Activated CD4-positive, alpha-beta memory T cell treated with anti-CD3 and anti-CD28 coated beads for 36 hours (primary cell): ENCODE results near the gene GAB1. TPM values are rescaled to one million over a fixed set of nuclear protein-coding genes. Genes with fewer than 3 reads are reported as not detected.

Experiments used
- CTCF ChIA-PET: fragments of 350-600 bp; sonication (Branson Sonifier 250); formaldehyde crosslinking; loops from one replicate; lab custom pipeline; 2021; ENCODE audit warnings: antibody characterized with exemption, inconsistent platforms; lab: Charles Lee
- POLR2A ChIA-PET: fragments of 350-600 bp; sonication (Branson Sonifier 250); formaldehyde crosslinking; loops from one replicate; lab custom pipeline; 2021; ENCODE audit warnings: antibody characterized with exemption; lab: Charles Lee
- DNase-seq: peaks from one replicate; pipeline ENCODE4 v3.0.0-alpha.2; 2020
- H3K27ac Mint-ChIP-seq: one replicate; pipeline ENCODE4 v1.8.0; 2021; ENCODE audit warnings: mixed read lengths
- H3K27me3 Mint-ChIP-seq: one replicate; pipeline ENCODE4 v1.8.0; 2021; ENCODE audit warnings: mixed read lengths
- H3K36me3 Mint-ChIP-seq: one replicate; pipeline ENCODE4 v1.8.0; 2021; ENCODE audit warnings: mixed read lengths
- H3K4me1 Mint-ChIP-seq: one replicate; pipeline ENCODE4 v1.8.0; 2021; ENCODE audit warnings: low read depth, mixed read lengths
- H3K4me3 Mint-ChIP-seq: one replicate; pipeline ENCODE4 v1.8.0; 2021; ENCODE audit warnings: mild to moderate bottlenecking, mixed read lengths
- H3K9me3 Mint-ChIP-seq: one replicate; pipeline ENCODE4 v1.8.0; 2021; ENCODE audit warnings: mixed read lengths
- intact Hi-C: fragments of 100-400 bp; cut with micrococcal nuclease; formaldehyde crosslinking; loops from one replicate; pipeline ENCODE4 v1.15.1; 2023
- total RNA-seq, 2 experiments: library from RNA; stranded (reverse); gene quantifications; one replicate each; pipeline ENCODE4 v1.2.3, GENCODE V29; 2021

Gene GAB1
- total RNA-seq, 2 experiments from 2014 or later: 0.34 to 0.45 TPM

DNA sequence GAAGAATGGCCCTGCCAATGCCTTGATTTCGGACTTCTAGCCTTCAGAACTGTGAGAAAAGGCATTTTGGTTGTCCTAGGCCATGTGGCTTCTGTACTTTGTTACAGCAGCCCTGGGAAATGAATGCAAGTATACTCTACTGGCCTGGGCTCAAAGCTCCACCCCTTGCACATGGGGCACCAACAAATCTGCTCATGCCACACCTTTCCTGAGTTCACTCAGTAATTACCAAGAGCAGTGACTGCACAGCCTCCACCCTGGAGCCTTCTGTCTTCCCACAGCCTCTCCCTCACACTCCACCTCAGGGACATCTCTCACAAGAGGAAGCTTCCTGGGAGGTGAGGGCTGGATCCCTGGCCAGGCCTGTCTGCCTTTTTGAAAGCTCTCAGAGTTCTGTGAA, 29.1 kb upstream of the GAB1 start:
- no peaks in the 10 kb centered on the region for H3K27me3 Mint-ChIP-seq
- H3K4me3 Mint-ChIP-seq: no peak overlapping the region
- intact Hi-C loops: no loop called here
- H3K9me3 Mint-ChIP-seq: no peaks in the 10 kb centered on the region
- ChIA-PET CTCF (no interaction called here), POLR2A (no interaction called here)
- no peak overlapping the region for H3K27ac Mint-ChIP-seq
- H3K36me3 Mint-ChIP-seq: no peaks in the 10 kb centered on the region
- H3K4me1 Mint-ChIP-seq: no peaks in the 10 kb centered on the region
- DNase-seq: no peak

- no peak overlapping the region for H3K4me3 Mint-ChIP-seq
- H3K4me1 Mint-ChIP-seq: no peaks in the 10 kb centered on the region
- DNase-seq: no peak
- intact Hi-C loops: no loop called here
- no peak overlapping the region for H3K27ac Mint-ChIP-seq
- H3K36me3 Mint-ChIP-seq: no peaks in the 10 kb centered on the region
- H3K9me3 Mint-ChIP-seq: no peaks in the 10 kb centered on the region
- H3K27me3 Mint-ChIP-seq: no peaks in the 10 kb centered on the region
- ChIA-PET CTCF (no interaction called here), POLR2A (no interaction called here)
Observed at GRCh38 chr4:143308377-143308776, 28.3 kb upstream of the GAB1 start.

- Mint-ChIP-seq H3K9me3 (no peaks in the 10 kb centered on the region), H3K4me1 (no peaks in the 10 kb centered on the region), H3K4me3 (no peak overlapping the region), H3K27me3 (peaks cover 3% of the 10 kb centered on the region), H3K36me3 (no peaks in the 10 kb centered on the region), H3K27ac (no peak overlapping the region)
- CTCF ChIA-PET: no interaction called here
- no peak for DNase-seq
- intact Hi-C loops: no loop called here
- POLR2A ChIA-PET: no interaction called here
Observed at GRCh38 chr4:143311924-143312323, 24.8 kb upstream of the GAB1 start.

DNA sequence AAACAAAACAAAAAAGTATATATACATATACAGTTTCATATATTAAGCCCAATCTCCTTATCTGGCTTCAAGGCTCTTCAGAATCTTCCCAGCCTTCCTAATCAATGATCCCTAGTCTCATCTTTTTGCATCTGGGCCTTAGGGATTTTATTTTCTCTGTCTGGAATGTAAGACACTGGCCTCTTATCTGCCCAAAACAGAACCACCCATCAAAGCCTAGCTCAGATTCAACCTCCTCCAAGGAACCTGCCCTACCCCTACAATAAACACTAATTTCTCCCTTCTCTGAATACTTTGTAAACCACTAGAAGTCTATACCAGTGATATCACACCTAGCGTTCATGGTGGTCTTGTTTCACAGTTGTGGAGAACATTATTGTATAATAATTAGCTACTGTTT, 23.2 kb upstream of the GAB1 start:
- Mint-ChIP-seq H3K9me3 (no peaks in the 10 kb centered on the region), H3K36me3 (no peaks in the 10 kb centered on the region), H3K27me3 (peaks cover 3% of the 10 kb centered on the region), H3K4me1 (no peaks in the 10 kb centered on the region), H3K27ac (no peak overlapping the region), H3K4me3 (no peak overlapping the region)
- ChIA-PET POLR2A (no interaction called here), CTCF (no interaction called here)
- no peak for DNase-seq
- intact Hi-C loops: no loop called here

- Mint-ChIP-seq H3K27me3 (peaks cover 3% of the 10 kb centered on the region), H3K4me1 (no peaks in the 10 kb centered on the region), H3K9me3 (no peaks in the 10 kb centered on the region), H3K36me3 (no peaks in the 10 kb centered on the region), H3K27ac (no peak overlapping the region), H3K4me3 (no peak overlapping the region)
- intact Hi-C loops: no loop called here
- POLR2A ChIA-PET: no interaction called here
- CTCF ChIA-PET: no interaction called here
- no peak for DNase-seq
Observed at GRCh38 chr4:143313996-143314395, 22.7 kb upstream of the GAB1 start.

- ChIA-PET CTCF (no interaction called here), POLR2A (no interaction called here)
- Mint-ChIP-seq H3K36me3 (no peaks in the 10 kb centered on the region), H3K4me1 (no peaks in the 10 kb centered on the region), H3K9me3 (no peaks in the 10 kb centered on the region), H3K4me3 (no peak overlapping the region), H3K27me3 (peaks cover 3% of the 10 kb centered on the region), H3K27ac (no peak overlapping the region)
- DNase-seq: no peak
- intact Hi-C loops: no loop called here
Observed at GRCh38 chr4:143320113-143320512, 16.6 kb upstream of the GAB1 start.

DNA sequence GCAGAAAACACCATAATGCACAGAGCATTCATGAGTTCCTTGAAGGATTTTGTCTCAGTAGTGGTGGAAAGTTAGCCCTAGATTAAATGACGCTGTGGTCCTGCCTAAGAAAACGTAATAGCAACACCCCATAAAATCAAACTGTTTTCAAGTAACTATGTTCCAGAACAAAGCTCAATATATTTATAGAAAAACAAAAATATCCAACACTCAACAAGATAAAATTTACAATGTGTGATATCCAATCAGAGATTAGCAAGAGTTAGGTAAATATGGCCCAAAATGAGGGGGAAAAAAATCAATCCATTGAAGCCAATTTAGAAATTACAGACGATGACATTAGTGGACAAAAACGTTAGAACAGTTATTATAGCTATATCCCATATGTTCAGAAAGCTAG, 9.9 kb upstream of the GAB1 start:
- no peaks in the 10 kb centered on the region for H3K36me3 Mint-ChIP-seq
- no peak overlapping the region for H3K27ac Mint-ChIP-seq
- no peak overlapping the region for H3K4me3 Mint-ChIP-seq
- DNase-seq: no peak
- H3K27me3 Mint-ChIP-seq: peaks cover 8% of the 10 kb centered on the region
- CTCF ChIA-PET: no interaction called here
- H3K9me3 Mint-ChIP-seq: no peaks in the 10 kb centered on the region
- no peaks in the 10 kb centered on the region for H3K4me1 Mint-ChIP-seq
- POLR2A ChIA-PET: no interaction called here
- intact Hi-C loops: no loop called here

- H3K27me3 Mint-ChIP-seq: peaks cover 16% of the 10 kb centered on the region
- POLR2A ChIA-PET: no interaction called here
- no peaks in the 10 kb centered on the region for H3K4me1 Mint-ChIP-seq
Observed at GRCh38 chr4:143329985-143330384, 6.7 kb upstream of the GAB1 start.

GRCh38 chr4:143335979-143336780, 496 bp upstream of the GAB1 start:
- H3K4me3 Mint-ChIP-seq: peak overlapping the region; percentile 72
- peak; percentile 42 for DNase-seq
- peaks cover 39% of the 10 kb centered on the region for H3K27me3 Mint-ChIP-seq
- H3K36me3 Mint-ChIP-seq: no peaks in the 10 kb centered on the region
- H3K9me3 Mint-ChIP-seq: no peaks in the 10 kb centered on the region
- intact Hi-C loops: loop anchor here (1.0 to 5.0 kb wide), 3 partner anchors 23 to 149 kb away; no protein-coding TSS in a partner anchor
- H3K4me1 Mint-ChIP-seq: peaks cover 8% of the 10 kb centered on the region
- no peak overlapping the region for H3K27ac Mint-ChIP-seq
- ChIA-PET POLR2A (no interaction called here), CTCF (interaction anchor here (0.5 kb wide), 1 partner anchor 928 kb away, joined by 3 read pairs; no protein-coding TSS in a partner anchor)

More at GRCh38 chr4:143329985-143330384, 6.7 kb upstream of the GAB1 start:
- H3K36me3 Mint-ChIP-seq: no peaks in the 10 kb centered on the region
- CTCF ChIA-PET: no interaction called here
- no peak overlapping the region for H3K27ac Mint-ChIP-seq
- H3K9me3 Mint-ChIP-seq: no peaks in the 10 kb centered on the region
- intact Hi-C loops: no loop called here
- no peak overlapping the region for H3K4me3 Mint-ChIP-seq
- no peak for DNase-seq

GRCh38 chr4:143337600-143338287, 1.1 kb downstream of the GAB1 start:
- Mint-ChIP-seq H3K9me3 (no peaks in the 10 kb centered on the region), H3K27ac (no peak overlapping the region), H3K4me3 (peak overlapping the region; percentile 72), H3K36me3 (no peaks in the 10 kb centered on the region), H3K4me1 (peaks cover 8% of the 10 kb centered on the region), H3K27me3 (peaks cover 39% of the 10 kb centered on the region)
- ChIA-PET CTCF (no interaction called here), POLR2A (no interaction called here)
- peak; percentile 11 for DNase-seq
- intact Hi-C loops: loop anchor here (1.0 to 5.0 kb wide), 3 partner anchors 60 to 176 kb away; partner anchors contain the start of gene SMARCA5

DNA sequence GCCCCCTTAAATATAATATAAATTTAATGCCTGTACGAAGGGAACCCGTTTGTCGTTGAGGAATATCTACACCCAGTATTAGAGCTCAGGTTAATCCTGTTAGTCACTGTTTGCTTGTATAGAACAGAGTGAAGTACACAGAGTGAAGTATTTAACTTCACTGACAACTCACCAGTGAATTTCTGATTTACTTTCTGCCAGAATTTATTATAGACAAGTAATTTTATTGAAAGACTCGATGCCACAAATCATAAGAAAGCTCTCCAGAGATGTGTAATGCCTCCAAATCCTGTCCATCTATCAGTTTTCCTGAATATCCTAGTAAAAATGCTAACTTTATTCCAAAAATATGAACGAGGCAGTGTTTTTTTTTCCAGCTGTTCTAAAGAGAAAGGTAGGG, 1.6 kb downstream of the GAB1 start:
- intact Hi-C loops: loop anchor here (5.0 kb wide), 1 partner anchor 59 kb away; no protein-coding TSS in a partner anchor
- no peak overlapping the region for H3K4me3 Mint-ChIP-seq
- peaks cover 8% of the 10 kb centered on the region for H3K4me1 Mint-ChIP-seq
- POLR2A ChIA-PET: no interaction called here
- H3K36me3 Mint-ChIP-seq: no peaks in the 10 kb centered on the region
- DNase-seq: no peak
- no peak overlapping the region for H3K27ac Mint-ChIP-seq
- CTCF ChIA-PET: no interaction called here
- peaks cover 39% of the 10 kb centered on the region for H3K27me3 Mint-ChIP-seq
- no peaks in the 10 kb centered on the region for H3K9me3 Mint-ChIP-seq

DNA sequence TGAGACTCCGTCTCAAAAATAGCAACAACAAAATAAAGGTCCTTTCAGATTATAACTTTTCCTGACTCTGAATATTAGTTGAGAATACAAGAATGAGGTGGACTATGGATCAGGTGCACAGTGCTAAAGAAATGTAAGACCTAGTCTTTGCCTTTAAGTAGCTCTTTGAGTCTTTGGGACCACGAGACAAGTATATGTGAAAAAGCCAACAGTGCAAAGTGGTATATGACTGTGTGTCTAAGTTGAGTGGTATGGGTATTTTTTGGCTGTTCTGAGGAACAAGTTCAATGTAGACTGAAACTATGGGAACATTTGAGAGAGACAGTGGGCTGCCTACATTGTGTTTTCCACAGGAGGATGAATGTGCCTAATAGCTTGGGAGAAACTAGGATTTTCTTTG, 2.8 kb downstream of the GAB1 start:
- Mint-ChIP-seq H3K27ac (no peak overlapping the region), H3K4me3 (no peak overlapping the region), H3K4me1 (peaks cover 8% of the 10 kb centered on the region), H3K36me3 (no peaks in the 10 kb centered on the region), H3K9me3 (no peaks in the 10 kb centered on the region), H3K27me3 (peaks cover 43% of the 10 kb centered on the region)
- ChIA-PET POLR2A (no interaction called here), CTCF (no interaction called here)
- no peak for DNase-seq
- intact Hi-C loops: loop anchor here (5.0 kb wide), 1 partner anchor 58 kb away; no protein-coding TSS in a partner anchor
